Activated CD8-positive, alpha-beta T cell treated with anti-CD3 and anti-CD28 coated beads for 36 hours (primary cell): ENCODE data around the gene IGFBPL1. TPM values are rescaled to one million over a fixed set of nuclear protein-coding genes. Genes with fewer than 3 reads are reported as not detected.
"Not testable (repeated sequence)": the region's sequence is repeated elsewhere in the genome, so short reads cannot be mapped to it uniquely, and the experiment has no call there.

ENCODE experiments used
- ATAC-seq: fragments of 200-7000 bp; cut with Tn5 transposase; one replicate; pipeline ENCODE4 v1.10.0; 2021; ENCODE audit warnings: mild to moderate bottlenecking, moderate library complexity
- CTCF ChIA-PET: fragments of 350-600 bp; sonication (Branson Sonifier 250); formaldehyde crosslinking; loops from one replicate; lab custom pipeline; 2021; ENCODE audit warnings: antibody characterized with exemption; lab: Charles Lee
- POLR2A ChIA-PET: fragments of 350-600 bp; sonication (Branson Sonifier 250); formaldehyde crosslinking; loops from one replicate; lab custom pipeline; 2021; ENCODE audit warnings: antibody characterized with exemption; lab: Charles Lee
- DNase-seq: peaks from one replicate; pipeline ENCODE4 v3.0.0-alpha.2; 2020
- H3K27ac Mint-ChIP-seq: one replicate; pipeline ENCODE4 v1.8.0; 2021; ENCODE audit warnings: mild to moderate bottlenecking, mixed read lengths
- H3K27me3 Mint-ChIP-seq: one replicate; pipeline ENCODE4 v1.8.0; 2021; ENCODE audit warnings: mixed read lengths
- H3K36me3 Mint-ChIP-seq: one replicate; pipeline ENCODE4 v1.8.0; 2021; ENCODE audit warnings: low read depth, mixed read lengths
- H3K4me1 Mint-ChIP-seq: one replicate; pipeline ENCODE4 v1.8.0; 2021; ENCODE audit warnings: low read depth, mixed read lengths
- H3K4me3 Mint-ChIP-seq: one replicate; pipeline ENCODE4 v1.8.0; 2021; ENCODE audit warnings: mild to moderate bottlenecking, moderate library complexity, mixed read lengths
- H3K9me3 Mint-ChIP-seq: one replicate; pipeline ENCODE4 v1.8.0; 2021; ENCODE audit warnings: mixed read lengths
- CTCF ChIP-seq: fragments of 200-600 bp; IDR thresholded peaks from one replicate; pipeline ENCODE4 v1.8.0; 2022; ENCODE audit warnings: antibody characterized with exemption, mild to moderate bottlenecking
- intact Hi-C: fragments of 100-400 bp; cut with micrococcal nuclease; formaldehyde crosslinking; loops from one replicate; pipeline ENCODE4 v1.10.0; 2022
- total RNA-seq, 2 experiments: library from RNA; stranded (reverse); gene quantifications; one replicate each; pipeline ENCODE4 v1.2.3, GENCODE V29; 2021

IGFBPL1 gene
- total RNA-seq, 2 experiments from 2014 or later: not detected

GRCh38 chr9:38380872-38381534 is 43.3 kb downstream of the IGFBPL1 start:
- intact Hi-C loops: no loop called here
- no peaks in the 10 kb centered on the region for H3K36me3 Mint-ChIP-seq
- peaks cover 7% of the 10 kb centered on the region for H3K9me3 Mint-ChIP-seq
- POLR2A ChIA-PET: no interaction called here
- no peak overlapping the region for H3K4me3 Mint-ChIP-seq
- H3K27me3 Mint-ChIP-seq: no peaks in the 10 kb centered on the region
- no peak overlapping the region for H3K27ac Mint-ChIP-seq
- CTCF ChIA-PET: no interaction called here
- TF ChIP-seq CTCF: no peak
- no peak for DNase-seq
- ATAC-seq: no peak
- no peaks in the 10 kb centered on the region for H3K4me1 Mint-ChIP-seq

GRCh38 chr9:38380230-38380871 is 43.9 kb downstream of the IGFBPL1 start:
- ChIA-PET CTCF (no interaction called here), POLR2A (no interaction called here)
- TF ChIP-seq CTCF: no peak
- Mint-ChIP-seq H3K4me3 (no peak overlapping the region), H3K36me3 (no peaks in the 10 kb centered on the region), H3K4me1 (no peaks in the 10 kb centered on the region), H3K27me3 (no peaks in the 10 kb centered on the region), H3K27ac (no peak overlapping the region), H3K9me3 (peaks cover 7% of the 10 kb centered on the region)
- DNase-seq (no peak), ATAC-seq (no peak)
- intact Hi-C loops: no loop called here

GRCh38 chr9:38377336-38378083 is 46.7 kb downstream of the IGFBPL1 start:
- H3K27ac Mint-ChIP-seq, H3K36me3 Mint-ChIP-seq, H3K4me1 Mint-ChIP-seq, H3K9me3 Mint-ChIP-seq, intact Hi-C loops, H3K27me3 Mint-ChIP-seq, POLR2A ChIA-PET, DNase-seq, H3K4me3 Mint-ChIP-seq, ATAC-seq: not testable (repeated sequence)
- CTCF ChIA-PET: interaction anchor here (1.2 to 1.5 kb wide), 2 partner anchors 16 to 55 kb away, joined by 3 to 4 read pairs; no protein-coding TSS in a partner anchor

GRCh38 chr9:38376021-38376670 is 48.1 kb downstream of the IGFBPL1 start:
- ChIA-PET POLR2A (no interaction called here), CTCF (interaction anchor here (1.2 to 1.5 kb wide), 2 partner anchors 17 to 57 kb away, joined by 3 to 4 read pairs; no protein-coding TSS in a partner anchor)
- Mint-ChIP-seq H3K4me1 (no peaks in the 10 kb centered on the region), H3K9me3 (no peaks in the 10 kb centered on the region), H3K4me3 (no peak overlapping the region), H3K27ac (no peak overlapping the region), H3K36me3 (no peaks in the 10 kb centered on the region), H3K27me3 (peaks cover 2% of the 10 kb centered on the region)
- intact Hi-C loops: no loop called here
- ATAC-seq (no peak), DNase-seq (no peak)
- TF ChIP-seq CTCF: no peak

GRCh38 chr9:38375572-38375963 is 48.7 kb downstream of the IGFBPL1 start:
- intact Hi-C loops: no loop called here
- Mint-ChIP-seq H3K4me1 (no peaks in the 10 kb centered on the region), H3K27ac (no peak overlapping the region), H3K9me3 (no peaks in the 10 kb centered on the region), H3K36me3 (no peaks in the 10 kb centered on the region), H3K4me3 (no peak overlapping the region), H3K27me3 (peaks cover 3% of the 10 kb centered on the region)
- POLR2A ChIA-PET: no interaction called here
- CTCF ChIA-PET: interaction anchor here (1.5 kb wide), 1 partner anchor 18 kb away, joined by 4 read pairs; no protein-coding TSS in a partner anchor
- ATAC-seq (no peak), DNase-seq (no peak)
- TF ChIP-seq CTCF: no peak
